HG03095 (cell line): Measurements from ENCODE around the gene SMIM10L2A.
"Not testable (repeated sequence)": the region's sequence is repeated elsewhere in the genome, so short reads cannot be mapped to it uniquely, and the experiment has no call there.

Experiments used
- ATAC-seq: cut with Tn5 transposase; IDR thresholded peaks from one replicate; pipeline ENCODE4 v1.9.1; 2021; ENCODE audit warnings: moderate library complexity; ENCODE audit not compliant: unreplicated experiment

Gene SMIM10L2A

DNA sequence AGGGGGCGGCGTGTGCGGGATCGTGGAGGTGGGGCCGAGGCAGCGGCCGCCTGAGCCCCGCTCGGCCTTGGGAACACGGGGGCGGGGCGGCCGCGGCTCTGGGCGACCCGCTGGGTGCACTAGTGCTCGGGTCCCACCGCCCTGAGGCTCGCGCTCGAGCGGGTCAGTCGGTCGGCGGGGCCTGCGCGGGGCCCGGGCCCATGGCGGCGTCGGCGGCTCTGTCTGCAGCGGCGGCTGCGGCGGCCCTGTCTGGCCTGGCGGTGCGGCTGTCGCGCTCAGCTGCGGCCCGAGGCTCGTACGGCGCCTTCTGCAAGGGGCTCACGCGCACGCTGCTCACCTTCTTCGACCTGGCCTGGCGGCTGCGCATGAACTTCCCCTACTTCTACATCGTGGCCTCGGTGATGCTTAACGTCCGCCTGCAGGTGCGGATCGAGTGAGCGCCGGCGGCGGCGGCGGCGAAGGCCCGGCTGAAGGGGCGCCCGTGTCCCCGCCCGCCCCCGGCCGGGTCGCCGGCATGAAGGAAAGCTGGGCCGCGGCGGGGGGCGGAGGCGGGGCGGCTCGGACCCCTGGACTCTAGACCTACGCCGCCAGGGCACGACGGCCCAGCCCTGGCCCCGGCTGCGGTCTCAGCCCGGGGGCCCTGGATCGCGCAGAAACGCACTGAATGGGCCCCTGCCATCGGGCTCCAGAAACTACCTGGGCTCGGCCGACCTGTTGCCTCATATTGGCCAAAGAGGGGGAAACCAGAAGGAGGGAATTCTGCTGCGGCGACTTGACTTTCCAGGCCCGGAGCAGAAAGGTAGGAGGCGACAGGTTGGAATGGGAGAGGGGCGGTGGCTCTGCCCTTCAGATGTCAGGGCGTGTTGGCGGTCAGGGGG lies at the start of gene SMIM10L2A:
Gene SMIM10L2A, plus strand, starts transcription at position 13 of the 878 bp plus-strand sequence. Its CDS starts 188 bp downstream, at position 201.
- peak; percentile 53 for ATAC-seq

DNA sequence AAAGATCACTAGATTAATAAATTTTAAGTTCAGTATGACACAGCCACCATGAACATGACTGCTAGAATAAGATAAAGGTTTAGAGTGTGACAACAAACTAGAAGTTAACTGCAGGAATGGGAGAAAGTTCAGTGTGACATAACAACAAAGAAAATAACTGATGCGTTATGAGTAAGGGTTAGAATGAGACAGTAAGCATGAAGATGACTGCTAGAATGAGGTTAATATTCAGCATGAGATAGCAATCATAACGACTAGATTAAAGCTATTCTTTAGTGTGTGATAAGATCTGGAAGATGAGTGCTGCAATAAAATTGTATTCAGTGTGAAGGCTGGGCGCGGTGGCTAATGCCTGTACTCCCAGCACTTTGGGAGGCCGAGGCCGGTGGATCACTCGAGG lies 48.4 kb upstream of the SMIM10L2A start:
- ATAC-seq, result no peak

DNA sequence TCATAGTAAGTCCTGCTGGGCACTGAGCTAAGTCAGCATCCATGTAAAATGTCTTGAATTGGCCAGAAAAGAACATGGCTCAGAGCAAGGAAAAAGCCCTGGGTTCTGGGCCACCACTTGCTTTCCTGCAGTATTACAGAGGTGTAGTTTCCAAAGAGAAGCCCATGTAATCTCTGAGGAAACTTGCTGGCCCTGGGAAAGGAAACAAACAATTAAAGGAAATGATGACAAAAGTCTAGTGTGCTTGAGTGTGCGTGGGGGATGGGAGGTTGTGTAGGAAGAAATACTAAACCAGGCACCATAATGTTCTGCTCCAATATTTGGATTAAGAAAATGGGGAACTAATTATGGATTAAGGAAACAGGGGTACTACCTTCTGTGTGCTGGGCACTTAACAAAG lies 39.5 kb upstream of the SMIM10L2A start:
- no peak for ATAC-seq

DNA sequence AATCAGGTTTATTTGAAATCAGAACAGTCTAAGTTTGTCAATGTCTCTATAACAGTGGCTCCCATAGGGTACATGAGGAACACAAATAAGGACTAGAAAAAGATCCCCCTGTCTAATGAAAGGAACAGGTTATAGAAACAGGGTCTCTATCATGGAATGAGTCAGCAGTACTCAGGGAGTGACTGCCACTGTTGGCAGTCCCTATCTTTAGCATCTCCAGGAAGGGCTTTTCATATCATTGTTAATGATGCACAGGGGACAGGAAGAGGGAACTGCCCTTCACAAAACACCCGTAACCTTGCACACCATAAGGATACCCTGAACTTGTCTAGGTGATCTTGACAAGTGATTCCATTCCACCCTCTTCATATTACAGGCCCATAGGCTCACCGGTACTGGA lies 38.5 kb upstream of the SMIM10L2A start:
- no peak for ATAC-seq

DNA sequence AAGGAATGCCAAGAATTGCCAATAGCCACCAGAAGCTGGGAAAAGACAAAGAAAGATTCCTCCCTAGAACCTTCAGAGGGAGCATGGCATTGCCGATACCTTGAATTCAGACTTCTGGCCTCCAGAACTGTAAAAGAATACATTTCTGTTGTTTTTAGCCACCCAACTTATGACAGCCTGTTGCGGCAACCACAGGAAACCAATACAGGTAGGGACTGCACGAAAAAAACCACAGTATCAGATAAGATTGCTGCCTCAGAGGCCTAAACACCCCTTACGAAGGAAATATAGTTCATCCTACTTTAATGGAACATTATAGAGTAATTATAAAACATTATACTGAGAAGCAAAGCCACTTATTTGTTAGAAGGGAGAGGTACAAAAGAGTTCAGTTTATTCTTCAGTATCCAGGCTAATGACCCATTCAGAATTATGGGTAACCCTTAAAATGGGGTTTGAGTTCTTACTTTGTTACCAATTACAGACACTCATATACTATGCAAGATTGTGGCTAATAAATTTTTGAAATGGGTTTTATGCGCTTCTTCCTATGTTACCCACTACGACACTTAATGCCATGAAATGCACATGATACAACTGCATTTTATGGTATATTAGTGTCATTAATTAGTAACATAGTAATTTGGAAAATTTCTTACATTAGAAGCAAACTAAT lies 37.4 kb upstream of the SMIM10L2A start:
- ATAC-seq, result no peak

DNA sequence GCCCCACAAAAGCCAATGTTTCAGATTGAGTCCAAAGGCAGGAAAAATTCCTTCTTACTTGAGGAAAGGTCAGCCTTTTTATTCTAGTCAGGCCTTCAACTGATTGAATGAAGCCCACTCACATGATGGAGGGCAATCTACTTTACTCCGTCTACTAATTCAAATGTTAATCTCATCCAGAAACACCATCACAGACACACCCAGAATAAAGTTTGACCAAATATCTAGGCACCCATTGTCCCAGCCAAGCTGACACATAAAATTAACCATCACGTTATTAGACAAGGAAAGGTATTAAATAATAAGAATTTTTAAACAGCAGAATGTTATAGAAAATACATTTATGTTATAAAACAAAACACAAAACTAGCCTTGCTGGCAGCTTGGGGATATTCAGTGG lies 32.9 kb upstream of the SMIM10L2A start:
- ATAC-seq, result no peak

DNA sequence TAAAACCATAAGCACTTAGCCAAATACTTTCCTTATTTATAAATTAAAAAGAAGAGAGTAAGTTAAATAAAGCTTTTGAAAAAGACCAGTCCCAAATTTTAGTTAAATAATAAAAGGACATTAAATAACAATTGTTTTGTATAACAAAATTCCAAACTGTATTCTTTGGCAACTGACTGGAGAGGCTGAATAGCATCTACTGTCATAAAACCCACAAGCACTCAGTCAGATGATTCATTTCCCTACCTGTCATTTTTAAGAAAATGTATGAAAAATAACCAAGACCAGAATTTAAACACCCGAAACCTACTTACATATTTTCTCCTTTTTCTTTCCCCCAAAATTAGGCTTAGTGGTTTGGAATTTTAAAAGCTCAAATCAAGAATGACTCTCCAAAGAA lies 32.5 kb upstream of the SMIM10L2A start:
- no peak for ATAC-seq

DNA sequence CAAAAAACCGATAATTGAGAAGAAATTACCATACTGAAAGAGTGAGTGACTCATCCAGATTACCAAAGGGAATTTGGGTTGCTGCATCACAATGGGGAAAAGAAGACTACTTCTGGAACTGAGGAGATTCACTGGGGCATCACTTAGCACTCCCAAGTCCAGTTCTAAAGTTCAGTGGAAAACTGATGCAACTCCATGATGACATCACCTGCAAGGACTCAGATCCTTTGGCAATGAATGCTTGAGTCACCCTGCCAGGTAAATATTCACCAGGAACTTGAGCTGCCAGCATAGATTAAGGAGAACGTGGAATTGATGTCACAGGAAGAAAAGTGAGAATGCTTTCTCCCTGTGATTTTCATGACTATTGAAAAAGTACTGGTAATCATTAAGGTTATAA lies 32.0 kb upstream of the SMIM10L2A start:
- ATAC-seq, result no peak

DNA sequence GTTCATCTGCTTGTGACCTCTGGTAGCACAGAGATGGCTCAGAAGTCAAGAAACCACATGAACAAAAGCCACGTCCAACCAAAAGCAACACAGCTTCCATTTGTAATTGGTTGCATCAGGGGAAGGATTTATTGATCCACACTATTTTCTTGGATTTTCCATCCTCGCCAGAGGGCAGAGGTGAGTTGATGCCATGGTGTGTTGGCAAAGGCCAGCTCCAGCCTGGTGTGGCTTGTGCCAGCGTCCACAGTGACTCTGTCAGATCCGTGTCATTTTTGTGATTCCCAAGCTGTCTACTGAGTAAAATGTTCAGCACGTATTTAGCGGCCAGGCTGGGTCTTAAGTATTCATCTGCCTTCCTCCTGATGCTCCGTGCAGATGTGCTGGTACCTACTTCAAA lies 30.0 kb upstream of the SMIM10L2A start:
- ATAC-seq, result no peak

DNA sequence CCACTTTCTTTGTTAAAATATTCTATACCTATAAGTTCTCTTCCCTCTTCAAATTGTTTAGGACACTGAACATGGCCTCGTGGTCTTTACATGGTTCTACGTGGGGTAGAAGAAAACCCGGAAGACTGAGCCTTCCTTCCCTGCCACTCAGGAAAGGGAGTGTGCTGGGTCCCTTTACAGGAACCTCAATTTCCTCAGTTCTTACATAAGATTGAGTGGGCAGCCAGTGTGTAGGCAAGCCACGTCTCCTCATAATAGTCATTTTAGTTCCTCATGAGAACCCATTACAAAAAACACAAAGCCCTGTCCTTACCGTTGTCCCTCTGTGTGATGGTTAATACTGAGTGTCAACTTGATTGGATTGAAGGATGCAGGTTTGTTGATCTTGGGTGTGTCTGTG lies 28.7 kb upstream of the SMIM10L2A start:
- no peak for ATAC-seq

DNA sequence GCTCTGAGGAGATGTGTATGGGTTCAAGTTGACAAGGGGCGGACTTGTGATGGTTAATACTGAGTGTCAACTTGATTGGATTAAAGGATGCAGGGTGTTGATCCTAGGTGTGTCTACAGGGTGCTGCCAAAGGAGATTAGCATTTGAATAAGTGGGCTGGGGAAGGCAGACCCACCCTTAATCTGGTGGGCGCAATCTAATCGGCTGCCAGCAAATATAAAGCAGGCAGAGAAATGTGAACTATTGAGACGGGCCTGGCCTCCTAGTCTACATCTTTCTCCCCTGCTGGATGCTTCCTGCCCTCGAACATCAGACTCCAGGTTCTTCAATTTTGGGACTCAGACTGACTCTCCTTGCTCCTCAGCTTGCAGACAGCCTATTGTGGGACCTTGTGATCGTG lies 26.7 kb upstream of the SMIM10L2A start:
- ATAC-seq, result no peak

DNA sequence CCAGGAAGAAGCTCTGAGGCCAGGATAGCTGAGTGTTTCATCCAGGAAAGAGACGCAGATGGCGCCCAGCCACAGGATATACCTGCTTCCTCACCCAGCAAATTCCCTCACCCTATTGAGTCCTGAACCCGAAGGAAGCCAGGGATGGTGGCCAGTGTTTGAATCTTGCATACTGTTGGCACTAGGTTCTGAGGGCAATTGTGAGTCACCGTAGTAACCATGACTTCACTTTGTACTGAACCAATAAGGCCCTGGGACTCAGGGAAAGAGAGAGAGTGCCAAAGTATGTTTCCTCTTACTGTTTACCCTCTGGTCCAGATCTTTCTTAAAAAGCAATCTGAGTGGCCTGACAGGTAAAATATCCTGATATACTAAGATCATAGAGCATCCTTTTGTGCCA lies 25.6 kb upstream of the SMIM10L2A start:
- no peak for ATAC-seq

DNA sequence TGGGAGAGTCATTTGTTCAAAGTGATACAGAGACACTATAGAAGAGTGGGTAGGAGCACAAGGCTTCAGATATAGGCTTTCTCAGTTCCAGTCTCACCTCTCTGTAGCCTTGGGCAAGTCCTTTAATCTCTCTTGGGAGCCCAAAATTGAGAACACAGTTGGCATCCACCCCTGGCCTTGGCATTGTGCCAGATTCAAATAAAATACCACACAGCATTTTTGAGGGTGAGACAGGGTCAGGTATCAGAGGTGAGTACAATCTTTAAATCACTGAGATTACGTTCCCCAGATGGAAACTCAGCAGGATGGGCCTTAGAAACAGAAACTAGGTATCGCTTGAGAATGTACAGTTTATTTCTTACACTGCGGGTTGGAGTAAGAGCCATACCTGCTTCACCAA lies 25.2 kb upstream of the SMIM10L2A start:
- no peak for ATAC-seq

DNA sequence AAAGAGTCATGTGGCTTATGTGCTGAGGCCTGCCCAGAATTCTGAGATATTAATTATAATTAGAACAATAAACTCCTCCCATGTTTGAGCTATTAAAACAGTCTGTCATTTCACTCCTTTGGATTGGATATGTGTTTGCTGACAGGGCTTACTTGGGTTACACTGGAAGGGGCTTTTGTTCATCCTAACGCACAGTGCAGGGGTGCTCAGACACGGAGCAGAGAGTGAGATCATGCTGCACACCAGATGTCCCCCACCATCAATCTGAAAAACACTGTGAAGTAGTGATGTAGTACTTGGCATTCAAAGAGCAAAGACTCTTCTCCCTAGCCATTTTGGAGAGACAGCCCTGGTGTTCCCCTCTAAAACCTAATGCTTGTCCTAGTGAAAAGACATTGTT lies 24.1 kb upstream of the SMIM10L2A start:
- no peak for ATAC-seq

DNA sequence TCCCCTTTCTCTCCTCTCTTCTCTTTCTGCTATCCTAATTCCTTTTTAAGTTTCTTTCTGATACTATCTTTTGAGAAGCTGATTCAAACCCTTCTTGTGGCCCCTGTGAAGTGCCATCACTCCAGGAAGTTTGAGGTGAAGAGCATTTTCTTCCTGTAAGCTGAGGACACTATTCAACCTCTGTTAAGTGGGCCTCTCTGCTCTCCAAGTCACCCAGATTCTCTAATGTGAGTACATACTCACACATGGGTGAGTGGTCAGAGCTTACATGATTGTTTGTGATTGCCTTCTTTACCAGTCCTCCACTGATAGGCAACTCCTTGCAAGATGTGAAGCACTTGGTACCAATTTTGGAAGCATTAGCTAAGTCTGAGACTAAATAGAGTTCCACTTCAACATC lies 18.4 kb upstream of the SMIM10L2A start:
- ATAC-seq, result no peak

DNA sequence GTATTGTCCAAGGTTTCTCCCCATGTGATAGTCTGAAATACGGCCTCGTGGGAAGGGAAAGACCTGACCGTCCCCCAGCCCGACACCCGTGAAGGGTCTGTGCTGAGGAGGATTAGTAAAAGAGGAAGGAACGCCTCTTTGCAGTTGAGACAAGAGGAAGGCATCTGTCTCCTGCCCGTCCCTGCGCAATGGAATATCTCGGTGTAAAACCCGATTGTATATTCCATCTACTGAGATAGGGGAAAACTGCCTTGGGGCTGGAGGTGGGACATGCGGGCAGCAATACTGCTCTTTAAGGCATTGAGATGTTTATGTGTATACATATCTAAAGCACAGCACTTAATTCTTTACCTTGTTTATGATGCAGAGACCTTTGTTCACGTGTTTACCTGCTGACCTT lies 15.3 kb upstream of the SMIM10L2A start:
- ATAC-seq, result not testable (repeated sequence)

DNA sequence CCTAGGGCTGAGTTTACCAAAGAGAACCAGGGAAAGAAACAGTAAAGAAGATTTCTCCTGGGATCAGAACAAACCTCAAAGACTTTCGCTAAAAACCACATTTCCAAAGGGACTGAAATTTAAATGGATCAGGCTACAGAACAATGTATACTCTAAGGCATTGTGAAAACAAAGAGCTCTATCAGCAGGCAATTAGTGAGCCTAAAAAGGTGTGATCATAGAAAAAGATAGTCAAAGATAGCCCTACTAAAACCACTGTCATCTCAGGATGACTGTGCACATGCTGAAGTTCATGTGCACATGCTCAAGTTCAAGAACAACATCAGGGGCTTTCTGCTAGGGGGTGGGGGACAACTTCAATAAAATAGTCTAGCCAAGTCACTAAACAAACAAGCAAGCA lies 12.9 kb upstream of the SMIM10L2A start:
- ATAC-seq, result no peak

DNA sequence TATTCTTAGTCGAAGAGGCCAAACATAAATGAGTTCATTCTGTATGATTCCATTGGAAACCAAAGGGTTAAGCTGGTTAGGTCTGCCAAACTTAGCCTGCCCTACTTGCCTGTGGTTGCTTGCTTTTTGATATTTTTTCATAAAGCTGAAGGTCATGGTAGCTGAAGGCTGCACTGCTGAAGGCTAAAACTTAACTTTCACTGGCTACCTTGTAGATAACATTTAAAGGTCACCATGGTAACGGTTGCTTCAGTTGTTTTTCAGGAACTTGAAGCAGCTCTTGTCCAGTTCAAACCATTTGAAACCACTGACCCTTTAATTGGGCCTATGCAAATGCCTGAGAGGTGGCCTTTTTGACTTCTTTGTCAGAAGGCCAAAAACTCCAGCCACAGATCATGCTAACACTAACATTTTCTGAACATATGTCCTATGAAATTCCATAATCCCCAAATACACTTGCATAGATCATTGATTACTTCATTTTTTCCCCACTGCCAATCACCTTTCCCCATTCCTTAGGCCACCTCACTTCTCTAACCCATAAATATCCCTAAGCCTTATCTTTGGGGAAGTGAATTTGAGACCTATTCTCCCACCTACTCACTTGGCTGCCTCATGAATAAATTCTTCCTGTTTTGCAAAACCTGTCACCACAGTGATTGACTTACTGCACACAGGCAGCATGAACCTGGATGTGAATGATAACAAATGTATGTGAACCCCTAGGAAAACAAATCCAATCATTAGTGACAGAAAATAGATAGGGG lies 10.7 kb upstream of the SMIM10L2A start:
- ATAC-seq, result no peak

DNA sequence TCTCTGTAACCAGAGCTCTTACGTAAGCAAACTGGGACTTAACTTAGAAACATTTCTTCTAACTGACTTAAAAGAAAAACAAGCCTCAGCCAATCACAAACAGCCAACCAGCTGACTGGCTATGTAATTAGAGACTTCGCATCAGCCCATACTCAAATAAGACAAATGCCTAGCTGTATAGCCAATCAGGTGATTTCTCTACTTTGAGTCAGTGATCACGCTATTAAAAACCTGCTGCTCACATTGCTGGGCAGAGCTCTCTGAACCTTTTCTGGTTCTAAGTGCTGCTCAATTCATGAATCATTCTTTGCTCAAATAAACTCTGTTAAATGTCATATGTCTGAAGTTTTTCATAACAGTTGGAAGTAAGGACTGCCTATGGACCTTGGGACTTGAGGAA lies 9.9 kb upstream of the SMIM10L2A start:
- ATAC-seq, result no peak

DNA sequence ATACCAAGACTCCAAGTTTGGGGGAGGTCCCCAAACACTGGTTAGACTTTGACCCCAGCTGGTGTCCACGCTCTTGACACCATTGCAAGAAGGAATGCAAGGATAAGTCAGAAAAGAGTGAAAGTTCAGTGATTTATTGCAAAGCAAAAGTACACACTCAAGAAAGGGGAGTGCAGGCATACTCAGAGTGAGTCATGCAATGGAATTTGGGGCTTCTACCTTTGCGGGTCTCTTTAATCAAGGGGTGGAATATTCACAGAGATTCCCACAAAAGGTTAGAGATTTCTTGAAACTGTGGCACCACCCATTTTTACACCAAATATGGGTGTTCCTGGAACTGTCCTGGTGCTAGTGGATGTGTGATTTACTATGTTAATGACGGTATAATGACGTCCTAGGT lies 5.2 kb upstream of the SMIM10L2A start:
- no peak for ATAC-seq

DNA sequence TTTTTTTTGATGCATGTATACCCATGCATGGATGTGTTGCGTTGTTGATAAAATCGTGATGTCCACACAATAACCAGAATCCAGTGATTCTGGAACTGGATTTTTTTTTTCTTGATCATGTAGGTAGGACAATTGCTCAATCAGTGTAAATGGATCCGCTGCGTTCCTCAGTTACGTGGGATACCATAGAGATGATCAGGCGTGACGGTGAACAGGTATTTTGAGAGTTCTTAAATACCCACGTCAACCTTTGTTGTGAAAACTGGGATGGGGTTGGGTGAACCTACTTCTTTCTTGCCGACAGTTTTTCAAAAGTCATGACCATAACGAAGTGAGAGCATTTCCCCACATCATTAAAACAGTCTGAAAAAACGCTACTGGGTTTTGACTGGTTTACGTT lies 913 bp upstream of the SMIM10L2A start:
- no peak for ATAC-seq

DNA sequence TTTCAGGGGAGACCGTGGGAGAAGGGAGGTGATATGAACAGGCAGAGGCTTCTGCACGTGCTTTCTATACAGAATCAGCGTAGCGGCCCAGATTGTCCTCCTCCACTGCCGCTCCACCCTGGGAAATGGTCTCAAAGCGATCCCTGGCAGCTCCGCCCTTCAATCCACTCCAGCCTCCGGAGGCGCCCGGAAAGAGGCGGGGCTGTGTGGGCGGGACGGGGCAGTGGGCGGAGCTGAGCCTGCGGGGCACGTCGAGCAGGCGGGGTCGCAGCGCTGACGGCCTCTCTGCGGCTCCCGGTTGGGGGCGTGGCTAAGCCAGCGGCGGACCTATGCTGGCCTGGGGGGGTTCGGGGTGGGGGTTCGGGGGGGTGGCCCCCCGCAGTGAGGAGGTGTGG lies 210 bp upstream of the SMIM10L2A start:
- ATAC-seq, result peak; percentile 90
